ENCODE measurements around the gene ZNF641.
"Not testable (repeated sequence)": the region's sequence is repeated elsewhere in the genome, so short reads cannot be mapped to it uniquely, and the experiment has no call there.

Gene ZNF641

GRCh38 chr12:48336564-48336963 lies 14.2 kb downstream of the ZNF641 start:
- H3K4me1 ChIP-seq (ENCODE audit: control insufficient read depth, insufficient read depth, low read length), result no peaks in the 10 kb centered on the region
- 66 to 68% methylated on average over 4 of the region's 4 CpGs for WGBS, 2 experiments
- H3K9me3 ChIP-seq (ENCODE audit: control insufficient read depth, low read length), result peaks cover 3% of the 10 kb centered on the region
- H3K4me3 ChIP-seq (ENCODE audit: insufficient read depth, low read depth, low read length), result no peak overlapping the region
- H3K36me3 ChIP-seq (ENCODE audit: control insufficient read depth, insufficient read depth, low read length), result no peaks in the 10 kb centered on the region
- H3K27me3 ChIP-seq (ENCODE audit: control insufficient read depth, insufficient read depth, low read length, poor library complexity, severe bottlenecking), result no peaks in the 10 kb centered on the region
- H3K27ac ChIP-seq (ENCODE audit: insufficient read depth, low read depth, low read length, poor library complexity, severe bottlenecking), result no peak overlapping the region

GRCh38 chr12:48336061-48336460 lies 14.7 kb downstream of the ZNF641 start:
- 79 to 94% methylated on average over 2 of the region's 2 CpGs for WGBS, 2 experiments
- Histone ChIP-seq H3K4me1 (ENCODE audit: control insufficient read depth, insufficient read depth, low read length) (no peaks in the 10 kb centered on the region), H3K36me3 (ENCODE audit: control insufficient read depth, insufficient read depth, low read length) (no peaks in the 10 kb centered on the region), H3K27ac (ENCODE audit: insufficient read depth, low read depth, low read length, poor library complexity, severe bottlenecking) (no peak overlapping the region), H3K4me3 (ENCODE audit: insufficient read depth, low read depth, low read length) (no peak overlapping the region), H3K9me3 (ENCODE audit: control insufficient read depth, low read length) (peaks cover 3% of the 10 kb centered on the region), H3K27me3 (ENCODE audit: control insufficient read depth, insufficient read depth, low read length, poor library complexity, severe bottlenecking) (no peaks in the 10 kb centered on the region)

GRCh38 chr12:48334808-48335207 lies 15.9 kb downstream of the ZNF641 start:
- Histone ChIP-seq H3K4me1 (ENCODE audit: control insufficient read depth, insufficient read depth, low read length) (no peaks in the 10 kb centered on the region), H3K36me3 (ENCODE audit: control insufficient read depth, insufficient read depth, low read length) (no peaks in the 10 kb centered on the region), H3K27me3 (ENCODE audit: control insufficient read depth, insufficient read depth, low read length, poor library complexity, severe bottlenecking) (no peaks in the 10 kb centered on the region), H3K4me3 (ENCODE audit: insufficient read depth, low read depth, low read length) (no peak overlapping the region), H3K27ac (ENCODE audit: insufficient read depth, low read depth, low read length, poor library complexity, severe bottlenecking) (no peak overlapping the region), H3K9me3 (ENCODE audit: control insufficient read depth, low read length) (peaks cover 3% of the 10 kb centered on the region)
- WGBS, 2 experiments, result 93% methylated on average over 5 of the region's 5 CpGs

- 91 to 96% methylated on average over 9 to 24 of the region's 26 CpGs for WGBS, 2 experiments
- not testable (repeated sequence) for H3K27me3 ChIP-seq (ENCODE audit: control insufficient read depth, insufficient read depth, low read length, poor library complexity, severe bottlenecking)
Measured at GRCh38 chr12:48333680-48334079, 17.0 kb downstream of the ZNF641 start.

GRCh38 chr12:48331399-48331798 lies 19.3 kb downstream of the ZNF641 start:
- H3K27ac ChIP-seq (ENCODE audit: insufficient read depth, low read depth, low read length, poor library complexity, severe bottlenecking), result no peak overlapping the region
- H3K9me3 ChIP-seq (ENCODE audit: control insufficient read depth, low read length), result peaks cover 3% of the 10 kb centered on the region
- H3K4me3 ChIP-seq (ENCODE audit: insufficient read depth, low read depth, low read length), result no peak overlapping the region
- H3K27me3 ChIP-seq (ENCODE audit: control insufficient read depth, insufficient read depth, low read length, poor library complexity, severe bottlenecking), result no peaks in the 10 kb centered on the region
- 90 to 95% methylated on average over 2 of the region's 2 CpGs for WGBS, 2 experiments
- no peaks in the 10 kb centered on the region for H3K4me1 ChIP-seq (ENCODE audit: control insufficient read depth, insufficient read depth, low read length)
- H3K36me3 ChIP-seq (ENCODE audit: control insufficient read depth, insufficient read depth, low read length), result no peaks in the 10 kb centered on the region

More at GRCh38 chr12:48333680-48334079, 17.0 kb downstream of the ZNF641 start:
- H3K27ac ChIP-seq (ENCODE audit: insufficient read depth, low read depth, low read length, poor library complexity, severe bottlenecking); H3K9me3 ChIP-seq (ENCODE audit: control insufficient read depth, low read length); H3K4me1 ChIP-seq (ENCODE audit: control insufficient read depth, insufficient read depth, low read length); H3K4me3 ChIP-seq (ENCODE audit: insufficient read depth, low read depth, low read length); H3K36me3 ChIP-seq (ENCODE audit: control insufficient read depth, insufficient read depth, low read length): not testable (repeated sequence)

- Histone ChIP-seq H3K27me3 (ENCODE audit: control insufficient read depth, insufficient read depth, low read length, poor library complexity, severe bottlenecking) (no peaks in the 10 kb centered on the region), H3K36me3 (ENCODE audit: control insufficient read depth, insufficient read depth, low read length) (no peaks in the 10 kb centered on the region), H3K4me3 (ENCODE audit: insufficient read depth, low read depth, low read length) (no peak overlapping the region), H3K27ac (ENCODE audit: insufficient read depth, low read depth, low read length, poor library complexity, severe bottlenecking) (no peak overlapping the region), H3K4me1 (ENCODE audit: control insufficient read depth, insufficient read depth, low read length) (no peaks in the 10 kb centered on the region), H3K9me3 (ENCODE audit: control insufficient read depth, low read length) (peaks cover 2% of the 10 kb centered on the region)
- whole genome bisulfite sequencing, 2 experiments, result 95% methylated on average over 55 of the region's 55 CpGs
Measured at GRCh38 chr12:48329199-48329939, 21.4 kb downstream of the ZNF641 start.

- no peaks in the 10 kb centered on the region for H3K9me3 ChIP-seq (ENCODE audit: control insufficient read depth, low read length)
- WGBS, 2 experiments, result 87 to 90% methylated on average over 2 of the region's 2 CpGs
- no peaks in the 10 kb centered on the region for H3K4me1 ChIP-seq (ENCODE audit: control insufficient read depth, insufficient read depth, low read length)
- no peak overlapping the region for H3K27ac ChIP-seq (ENCODE audit: insufficient read depth, low read depth, low read length, poor library complexity, severe bottlenecking)
- H3K27me3 ChIP-seq (ENCODE audit: control insufficient read depth, insufficient read depth, low read length, poor library complexity, severe bottlenecking), result no peaks in the 10 kb centered on the region
- no peaks in the 10 kb centered on the region for H3K36me3 ChIP-seq (ENCODE audit: control insufficient read depth, insufficient read depth, low read length)
- no peak overlapping the region for H3K4me3 ChIP-seq (ENCODE audit: insufficient read depth, low read depth, low read length)
Measured at GRCh38 chr12:48316491-48316890, 34.2 kb downstream of the ZNF641 start.

- Histone ChIP-seq H3K27ac (ENCODE audit: insufficient read depth, low read depth, low read length, poor library complexity, severe bottlenecking) (no peak overlapping the region), H3K27me3 (ENCODE audit: control insufficient read depth, insufficient read depth, low read length, poor library complexity, severe bottlenecking) (no peaks in the 10 kb centered on the region), H3K4me1 (ENCODE audit: control insufficient read depth, insufficient read depth, low read length) (no peaks in the 10 kb centered on the region), H3K4me3 (ENCODE audit: insufficient read depth, low read depth, low read length) (no peak overlapping the region), H3K36me3 (ENCODE audit: control insufficient read depth, insufficient read depth, low read length) (no peaks in the 10 kb centered on the region), H3K9me3 (ENCODE audit: control insufficient read depth, low read length) (no peaks in the 10 kb centered on the region)
- WGBS, 2 experiments, result 62 to 71% methylated on average over 3 of the region's 3 CpGs
Measured at GRCh38 chr12:48311313-48311712, 39.4 kb downstream of the ZNF641 start.

- Histone ChIP-seq H3K36me3 (ENCODE audit: control insufficient read depth, insufficient read depth, low read length) (no peaks in the 10 kb centered on the region), H3K27ac (ENCODE audit: insufficient read depth, low read depth, low read length, poor library complexity, severe bottlenecking) (no peak overlapping the region), H3K27me3 (ENCODE audit: control insufficient read depth, insufficient read depth, low read length, poor library complexity, severe bottlenecking) (no peaks in the 10 kb centered on the region), H3K4me3 (ENCODE audit: insufficient read depth, low read depth, low read length) (no peak overlapping the region), H3K4me1 (ENCODE audit: control insufficient read depth, insufficient read depth, low read length) (no peaks in the 10 kb centered on the region), H3K9me3 (ENCODE audit: control insufficient read depth, low read length) (no peaks in the 10 kb centered on the region)
- WGBS, 2 experiments, result 95 to 96% methylated on average over 13 of the region's 13 CpGs
Measured at GRCh38 chr12:48307269-48307668, 43.5 kb downstream of the ZNF641 start.

- Histone ChIP-seq H3K27me3 (ENCODE audit: control insufficient read depth, insufficient read depth, low read length, poor library complexity, severe bottlenecking) (no peaks in the 10 kb centered on the region), H3K27ac (ENCODE audit: insufficient read depth, low read depth, low read length, poor library complexity, severe bottlenecking) (no peak overlapping the region), H3K9me3 (ENCODE audit: control insufficient read depth, low read length) (no peaks in the 10 kb centered on the region), H3K4me3 (ENCODE audit: insufficient read depth, low read depth, low read length) (no peak overlapping the region), H3K4me1 (ENCODE audit: control insufficient read depth, insufficient read depth, low read length) (no peaks in the 10 kb centered on the region), H3K36me3 (ENCODE audit: control insufficient read depth, insufficient read depth, low read length) (no peaks in the 10 kb centered on the region)
- WGBS, 2 experiments, result 18 to 73% methylated on average over 1 to 2 of the region's 2 CpGs
Measured at GRCh38 chr12:48305190-48305589, 45.5 kb downstream of the ZNF641 start.
